HL-60/S4 treated with phorbol 12-myristate 13-acetate at 8.2 ng/mL for 4 days and 3 days (cell line): ENCODE results near the gene NFIA.

Source experiments
- in situ Hi-C: fragments of 300-500 bp; cut with MboI; formaldehyde crosslinking; loops from 2 replicates; pipeline ENCODE4 v1.15.0; 2022; ENCODE audit warnings: low sequenced_read_pairs

Gene NFIA

GRCh38 chr1:61469365-61469764 is 387.0 kb downstream of the NFIA start:
- in situ Hi-C loops, result no loop called here

DNA sequence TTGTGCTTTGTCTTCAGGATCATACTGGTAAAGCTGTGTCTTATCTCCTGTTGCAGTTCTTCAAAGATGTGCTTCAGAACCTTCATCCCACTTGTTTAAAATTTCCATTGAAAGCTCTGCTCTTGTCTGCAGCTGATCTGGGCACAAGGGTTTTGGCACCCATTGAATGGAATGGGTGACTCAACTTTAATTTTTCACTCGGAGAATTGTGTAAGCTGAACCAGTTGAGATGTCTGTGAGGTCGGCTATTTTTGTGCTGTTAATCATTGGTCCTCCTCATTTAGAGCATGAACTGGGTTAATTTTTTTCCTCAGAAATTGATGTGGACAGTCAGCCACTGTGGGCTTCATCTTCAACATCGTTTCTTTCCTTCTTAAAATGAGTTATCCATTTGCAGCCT is 390.5 kb downstream of the NFIA start:
- in situ Hi-C loops, result no loop called here

GRCh38 chr1:61474269-61474817 is 392.0 kb downstream of the NFIA start:
- in situ Hi-C loops, result no loop called here

- in situ Hi-C loops, result no loop called here
Observed at GRCh38 chr1:61474963-61475362, 392.6 kb downstream of the NFIA start.

- in situ Hi-C loops, result no loop called here
Observed at GRCh38 chr1:61477301-61477700, 394.9 kb downstream of the NFIA start.

- in situ Hi-C loops, result no loop called here
Observed at GRCh38 chr1:61480273-61480935, 398.0 kb downstream of the NFIA start.

DNA sequence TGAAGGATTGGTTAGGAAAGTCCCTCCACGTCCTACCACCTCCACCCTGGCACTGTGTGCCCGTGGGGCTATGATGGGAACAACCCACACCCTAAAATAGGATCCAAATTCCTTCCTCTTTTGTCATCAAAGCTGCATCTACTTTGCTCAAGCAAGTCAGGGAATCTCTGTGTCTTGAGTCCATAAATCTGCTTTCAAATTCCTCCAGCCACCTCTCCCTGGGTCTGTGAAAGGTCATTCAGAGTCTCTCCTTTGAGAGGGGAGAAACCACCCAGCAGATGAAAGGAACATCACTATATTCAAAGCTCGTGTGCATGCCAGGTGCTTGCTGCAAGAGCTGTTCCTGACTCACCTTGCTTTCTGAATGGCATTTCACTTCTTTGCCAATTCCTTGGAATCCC is 399.0 kb downstream of the NFIA start:
- in situ Hi-C loops, result no loop called here

GRCh38 chr1:61482170-61482734 is 399.9 kb downstream of the NFIA start:
- in situ Hi-C loops, result no loop called here

DNA sequence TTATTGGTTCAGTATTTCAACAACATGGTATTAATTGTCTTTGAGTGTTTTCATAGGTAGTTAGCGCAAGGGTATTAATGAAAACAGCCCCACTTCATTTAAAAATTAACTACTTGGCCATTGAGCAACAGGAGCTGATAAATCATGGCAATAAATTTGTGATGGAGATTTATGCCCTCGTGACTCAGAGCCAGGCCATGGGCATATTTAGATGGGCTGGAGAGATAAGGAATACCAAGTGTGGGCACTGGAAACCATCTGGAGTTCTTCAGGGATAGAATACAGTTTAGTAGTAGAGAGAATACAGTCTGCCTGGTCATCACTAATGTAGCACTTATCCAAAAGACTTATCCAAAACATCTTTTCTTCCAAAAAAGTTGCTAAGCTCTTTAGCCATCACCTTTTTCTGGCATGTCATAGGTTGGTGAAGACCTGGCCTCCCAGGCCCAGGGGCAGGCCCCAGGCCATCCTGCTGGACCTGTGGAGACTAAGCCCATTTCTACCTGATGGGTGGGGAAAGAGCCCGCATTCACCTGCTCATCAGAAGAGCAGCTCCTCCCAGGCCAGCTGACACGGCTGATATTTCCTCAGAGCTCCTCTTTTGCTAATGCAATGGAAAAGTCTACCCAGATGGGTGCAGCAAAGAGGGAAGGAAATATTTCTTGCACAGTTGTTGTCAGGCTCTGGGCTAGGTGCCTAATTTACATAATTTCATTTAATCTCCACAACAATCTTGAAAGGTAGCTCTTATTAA is 404.6 kb downstream of the NFIA start:
- in situ Hi-C loops, result no loop called here

GRCh38 chr1:61487801-61488200 is 405.4 kb downstream of the NFIA start:
- in situ Hi-C loops, result no loop called here

- in situ Hi-C loops, result no loop called here
Observed at GRCh38 chr1:61490924-61491323, 408.6 kb downstream of the NFIA start.

DNA sequence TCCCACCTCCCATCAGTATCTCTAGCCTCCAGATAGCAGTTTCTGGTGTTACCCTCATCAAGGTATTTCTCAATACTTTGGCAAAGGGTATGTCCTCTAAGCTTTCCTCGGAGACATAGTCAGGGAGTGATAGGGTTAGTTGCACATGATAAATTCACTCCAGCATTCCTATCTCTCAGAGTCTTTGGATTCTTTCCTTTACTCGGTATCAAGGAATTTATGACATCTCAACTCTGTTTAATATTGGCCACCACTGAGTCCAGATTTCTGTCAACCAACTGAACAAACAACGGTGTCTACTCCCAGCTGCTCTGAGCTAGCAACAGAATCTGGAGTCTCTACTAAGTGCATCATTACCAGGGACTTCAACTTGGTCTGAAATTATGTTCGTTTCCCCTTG is 409.1 kb downstream of the NFIA start:
- in situ Hi-C loops, result no loop called here

DNA sequence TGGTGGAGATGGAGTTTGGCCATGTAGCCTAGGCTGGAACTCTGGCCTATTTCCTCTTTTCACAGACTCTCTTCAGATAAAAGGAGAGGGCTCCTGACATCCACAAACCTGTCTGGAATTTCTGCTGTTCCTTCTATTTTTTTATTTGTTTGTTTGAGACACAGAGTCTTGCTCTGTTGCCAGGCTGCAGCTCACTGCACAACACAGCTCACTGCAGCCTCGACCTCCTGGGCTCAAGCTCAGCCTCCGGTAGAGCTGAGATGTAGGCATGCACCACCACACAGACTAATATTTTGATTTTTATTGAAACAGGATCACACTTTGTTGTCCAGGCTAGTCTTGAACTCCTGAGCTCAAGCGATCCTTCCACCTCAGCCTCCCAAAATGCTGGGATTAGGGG is 411.6 kb downstream of the NFIA start:
- in situ Hi-C loops, result no loop called here

DNA sequence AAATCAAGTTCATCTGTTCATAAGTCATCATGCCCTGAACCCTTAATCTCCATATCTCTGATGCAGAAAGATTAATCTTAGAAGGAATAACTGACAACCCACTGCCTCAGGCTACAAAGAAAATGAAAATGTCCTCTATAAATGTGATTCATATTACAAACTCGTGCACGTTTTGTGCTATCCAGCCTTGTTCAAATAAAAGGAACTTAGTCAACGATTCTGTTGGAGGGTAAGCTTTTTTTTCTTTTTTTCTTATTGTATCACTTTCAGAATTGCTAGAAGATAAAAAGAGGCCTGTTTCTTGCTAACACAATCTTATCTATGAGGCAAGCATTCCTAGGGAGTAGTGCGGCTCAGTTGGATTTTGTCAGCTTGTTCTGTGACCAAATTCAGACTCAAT is 414.1 kb downstream of the NFIA start:
- in situ Hi-C loops, result no loop called here

GRCh38 chr1:61497013-61497412 is 414.7 kb downstream of the NFIA start:
- in situ Hi-C loops, result no loop called here

- in situ Hi-C loops, result no loop called here
Observed at GRCh38 chr1:61498342-61498741, 416.0 kb downstream of the NFIA start.

DNA sequence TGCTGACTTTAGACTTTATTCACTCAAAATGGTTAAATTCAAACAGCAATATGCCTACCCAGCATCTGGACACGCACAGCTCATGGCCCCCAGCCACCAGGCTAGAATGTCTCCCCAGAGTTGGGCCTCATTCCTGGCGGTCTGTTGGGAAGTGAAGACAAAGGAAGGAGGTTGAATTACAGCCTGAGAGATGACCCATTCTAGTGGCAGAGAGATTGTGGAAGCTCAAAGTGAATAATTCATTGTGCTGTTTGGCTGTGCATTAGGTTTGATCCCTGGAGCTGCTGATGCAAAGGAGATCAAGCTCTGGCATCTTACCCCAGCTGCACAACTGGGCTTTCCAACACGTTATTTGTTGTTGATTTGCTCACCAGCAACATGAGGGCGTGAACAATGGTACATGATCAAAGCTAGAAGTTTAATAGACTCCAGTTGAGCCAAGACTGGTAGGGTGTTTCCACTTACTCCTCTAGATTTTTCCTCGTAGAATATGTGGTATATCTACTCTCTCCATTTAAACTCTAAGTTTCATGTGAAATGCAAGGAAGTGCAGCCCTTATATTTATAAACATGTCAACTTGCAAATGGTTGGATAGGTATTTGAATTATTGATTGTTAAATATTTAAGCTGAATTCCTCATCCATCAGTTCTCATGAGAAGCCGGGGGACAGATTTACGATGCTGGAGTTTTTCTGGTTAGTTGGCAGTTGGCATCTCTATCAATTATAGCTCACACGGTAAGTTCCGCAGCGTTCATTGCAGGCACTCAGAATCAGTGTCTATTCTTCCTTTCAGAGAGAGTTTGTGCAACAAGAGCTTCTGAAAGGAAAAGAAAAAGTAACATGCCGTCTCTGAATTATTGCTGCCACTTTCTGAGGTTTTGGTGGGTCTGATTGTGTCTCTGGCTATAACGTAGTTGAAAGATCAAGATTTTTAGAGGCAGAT is 419.9 kb downstream of the NFIA start:
- in situ Hi-C loops, result no loop called here

DNA sequence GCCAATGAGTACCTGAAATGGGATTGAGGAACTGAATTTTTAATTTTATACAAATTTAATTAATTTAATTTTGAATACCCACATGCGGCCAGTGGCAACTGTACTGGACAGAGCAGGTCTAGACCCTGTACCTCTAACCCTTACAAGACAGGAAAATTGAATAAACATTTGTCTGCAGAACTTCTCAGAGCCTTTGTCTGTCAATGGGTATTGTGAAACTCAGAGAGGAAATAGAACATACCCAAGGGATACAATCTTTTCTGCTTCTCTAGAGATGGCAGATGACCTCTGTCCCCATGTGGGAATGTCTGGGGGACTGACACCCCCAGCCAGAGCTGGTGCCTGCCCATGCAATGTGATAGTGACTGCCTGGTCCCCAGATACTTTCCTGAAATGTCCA is 421.9 kb downstream of the NFIA start:
- in situ Hi-C loops, result no loop called here

DNA sequence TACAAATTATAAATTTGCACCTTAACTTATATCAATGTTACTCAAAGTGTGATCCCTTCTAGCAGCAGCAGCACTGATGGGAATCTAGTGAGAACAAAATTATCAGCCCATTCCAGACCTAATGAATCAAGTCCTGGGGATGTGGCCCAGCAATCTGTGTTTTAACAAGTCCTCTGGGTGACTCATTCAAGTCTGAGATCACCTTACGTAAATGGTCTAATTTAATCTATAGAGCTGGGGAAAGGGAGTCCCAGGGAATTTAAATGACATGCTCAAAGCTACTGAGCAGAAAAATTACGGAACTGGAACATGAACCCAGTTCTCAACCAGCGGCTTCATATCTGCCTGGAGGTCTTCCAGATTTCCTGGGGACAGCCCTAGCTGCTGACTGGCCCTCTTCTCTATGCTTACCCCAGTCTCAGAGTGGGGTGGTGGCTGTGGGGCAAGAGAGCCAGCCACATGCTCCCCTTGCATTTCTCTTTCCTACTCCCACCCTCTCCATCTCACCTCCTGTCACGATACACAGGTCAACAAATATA is 422.6 kb downstream of the NFIA start:
- in situ Hi-C loops, result no loop called here

DNA sequence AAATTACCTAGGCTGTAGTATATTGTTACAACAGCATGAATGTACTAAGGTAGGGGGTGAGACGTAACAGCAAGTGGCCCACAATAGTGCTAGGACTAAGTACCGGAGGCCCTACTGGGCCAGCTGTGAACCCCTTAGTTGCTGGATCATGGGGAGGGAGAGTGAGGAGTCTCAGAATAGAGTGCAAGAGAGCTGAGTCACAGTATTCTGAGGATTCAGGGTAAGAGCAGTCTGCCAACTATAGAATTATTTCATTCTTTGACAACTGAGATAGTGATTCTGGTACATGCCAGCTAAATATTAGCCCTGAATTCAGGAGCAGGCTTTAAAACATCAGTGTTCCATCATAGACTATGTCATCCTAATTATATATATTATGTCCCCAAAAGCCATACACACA is 423.9 kb downstream of the NFIA start:
- in situ Hi-C loops, result no loop called here
